ENCODE data around the gene LIAS.

LIAS gene

GRCh38 chr4:39472396-39472795 is 13.5 kb downstream of the LIAS start:
- ChIA-PET POLR2A (no interaction called here), CTCF (interaction anchor here (0.6 kb wide), 1 partner anchor 188 kb away, joined by 4 read pairs; no protein-coding TSS in a partner anchor)
- Histone ChIP-seq H3K4me1 (ENCODE audit: control insufficient read depth, insufficient read depth, low read length) (no peaks in the 10 kb centered on the region), H3K36me3 (ENCODE audit: control insufficient read depth in 2 of 2, insufficient read depth in 1 of 2, low read length in 2 of 2) (peaks cover 0 to 42% of the 10 kb centered on the region in 2 experiments; a peak in 2 of 3 replicates), H3K27ac (ENCODE audit: extremely low read depth, low read depth, low read length) (no peak overlapping the region), H3K4me3 (ENCODE audit: low read depth, low read length) (no peak overlapping the region), H3K9me3 (ENCODE audit: control insufficient read depth, insufficient read depth, low read depth, low read length) (no peaks in the 10 kb centered on the region)
- TF ChIP-seq SP7 (tag by site-specific recombination; IDR thresholded peaks at IDR 0.05): no peak
- TF ChIP-seq ZNF529 (tag by site-specific recombination; IDR thresholded peaks at IDR 0.05; ENCODE audit: insufficient replicate concordance): no peak
- TF ChIP-seq REST (tag by site-specific recombination; IDR thresholded peaks at IDR 0.05): no peak
- TF ChIP-seq ATF2 (tag by site-specific recombination; IDR thresholded peaks at IDR 0.05; ENCODE audit: low read depth): no peak
- no peak for TF ChIP-seq ZNF48 (tag by site-specific recombination; IDR thresholded peaks at IDR 0.05)
- TF ChIP-seq ZNF214 (tag by site-specific recombination; IDR thresholded peaks at IDR 0.05; ENCODE audit: borderline replicate concordance): no peak
- TF ChIP-seq ZNF354C (tag by site-specific recombination; IDR thresholded peaks at IDR 0.05; ENCODE audit: borderline replicate concordance, low read depth): no peak
- TF ChIP-seq ZNF837 (tag by site-specific recombination; IDR thresholded peaks at IDR 0.05): no peak
- no peak for TF ChIP-seq ZNF324 (tag by site-specific recombination; IDR thresholded peaks at IDR 0.05)
- no peak for TF ChIP-seq ZNF626 (tag by site-specific recombination; IDR thresholded peaks at IDR 0.05)
- TF ChIP-seq ZNF654 (tag by site-specific recombination; IDR thresholded peaks at IDR 0.05; ENCODE audit: low read depth): no peak
- no peak for TF ChIP-seq ZNF19 (tag by site-specific recombination; IDR thresholded peaks at IDR 0.05; ENCODE audit: low read depth)
- no peak for TF ChIP-seq ZNF610 (tag by site-specific recombination; IDR thresholded peaks at IDR 0.05; ENCODE audit: borderline replicate concordance)
- TF ChIP-seq ZNF501 (tag by site-specific recombination; IDR thresholded peaks at IDR 0.05): no peak
- TF ChIP-seq ZNF558 (tag by site-specific recombination; IDR thresholded peaks at IDR 0.05): no peak
- TF ChIP-seq ZNF521 (tag by site-specific recombination; IDR thresholded peaks at IDR 0.05): no peak

GRCh38 chr4:39476187-39476895 is 17.5 kb downstream of the LIAS start:
- Histone ChIP-seq H3K9me3 (ENCODE audit: control insufficient read depth, insufficient read depth, low read depth, low read length) (no peaks in the 10 kb centered on the region), H3K4me3 (ENCODE audit: low read depth, low read length) (no peak overlapping the region), H3K36me3 (ENCODE audit: control insufficient read depth in 2 of 2, insufficient read depth in 1 of 2, low read length in 2 of 2) (peaks cover 0 to 24% of the 10 kb centered on the region in 2 experiments; a peak in 2 of 3 replicates), H3K27ac (ENCODE audit: extremely low read depth, low read depth, low read length) (no peak overlapping the region), H3K4me1 (ENCODE audit: control insufficient read depth, insufficient read depth, low read length) (no peaks in the 10 kb centered on the region)
- ChIA-PET POLR2A (no interaction called here), CTCF (interaction anchor here (0.7 kb wide), 1 partner anchor 115 kb away, joined by 3 read pairs; no protein-coding TSS in a partner anchor)
- no peak for TF ChIP-seq ZNF311 (tag by site-specific recombination; IDR thresholded peaks at IDR 0.05; ENCODE audit: borderline replicate concordance)
- TF ChIP-seq ZNF677 (tag by site-specific recombination; IDR thresholded peaks at IDR 0.05): no peak
- no peak for TF ChIP-seq GFI1B (tag by site-specific recombination; IDR thresholded peaks at IDR 0.05)
- no peak for TF ChIP-seq ZNF223 (tag by site-specific recombination; IDR thresholded peaks at IDR 0.05)
- TF ChIP-seq ZNF266 (tag by site-specific recombination; IDR thresholded peaks at IDR 0.05; ENCODE audit: low read depth): no peak
- TF ChIP-seq ZNF580 (tag by site-specific recombination; IDR thresholded peaks at IDR 0.05): no peak
- TF ChIP-seq ZNF362 (tag by site-specific recombination; IDR thresholded peaks at IDR 0.05): no peak
- no peak for TF ChIP-seq ZNF302 (tag by site-specific recombination; IDR thresholded peaks at IDR 0.05; ENCODE audit: low read depth)
- TF ChIP-seq ZNF121 (tag by site-specific recombination; IDR thresholded peaks at IDR 0.05): no peak
- no peak for TF ChIP-seq ZNF549 (tag by site-specific recombination; IDR thresholded peaks at IDR 0.05)
- no peak for TF ChIP-seq ZNF138 (tag by site-specific recombination; IDR thresholded peaks at IDR 0.05; ENCODE audit: borderline replicate concordance)
- TF ChIP-seq ZNF404 (tag by site-specific recombination; IDR thresholded peaks at IDR 0.05): no peak
- TF ChIP-seq SALL2 (tag by site-specific recombination; IDR thresholded peaks at IDR 0.05; ENCODE audit: borderline replicate concordance): no peak
- TF ChIP-seq ZEB2 (tag by site-specific recombination; IDR thresholded peaks at IDR 0.05): no peak
- TF ChIP-seq OSR2 (tag by site-specific recombination; IDR thresholded peaks at IDR 0.05): no peak
